ENCODE data around the gene ITGB5.

GRCh38 chr3:124920718-124921117 is 33.6 kb upstream of the ITGB5 start:
- TF ChIP-seq CTCF (IDR thresholded peaks at IDR 0.05) (no peak), ZFX (IDR thresholded peaks at IDR 0.05; ENCODE audit: borderline replicate concordance) (no peak)
